Astrocyte of the hippocampus (primary cell): ENCODE results near the gene TRIM8.

Experiments
- DNase-seq: peaks from one replicate; pipeline ENCODE4 v3.0.0; 2011; ENCODE audit warnings: low read depth, low spot score

The TRIM8 gene

GRCh38 chr10:102616066-102616770 is 28.1 kb upstream of the TRIM8 start:
- DNase-seq: no peak

GRCh38 chr10:102617041-102617440 is 27.2 kb upstream of the TRIM8 start:
- no peak for DNase-seq

- no peak for DNase-seq
Observed at GRCh38 chr10:102617816-102618215, 26.5 kb upstream of the TRIM8 start.

- DNase-seq: no peak
Observed at GRCh38 chr10:102619281-102619981, 24.8 kb upstream of the TRIM8 start.

GRCh38 chr10:102620138-102620590 is 24.1 kb upstream of the TRIM8 start:
- DNase-seq: no peak

- no peak for DNase-seq
Observed at GRCh38 chr10:102620591-102621442, 23.5 kb upstream of the TRIM8 start.

- peak; percentile 62 for DNase-seq
Observed at GRCh38 chr10:102621443-102622325, 22.6 kb upstream of the TRIM8 start.

- no peak for DNase-seq
Observed at GRCh38 chr10:102624094-102624493, 20.2 kb upstream of the TRIM8 start.

GRCh38 chr10:102624751-102625645 is 19.3 kb upstream of the TRIM8 start:
- no peak for DNase-seq

- no peak for DNase-seq
Observed at GRCh38 chr10:102626026-102626685, 18.1 kb upstream of the TRIM8 start.

- no peak for DNase-seq
Observed at GRCh38 chr10:102627291-102627735, 17.0 kb upstream of the TRIM8 start.

GRCh38 chr10:102627736-102628293 is 16.5 kb upstream of the TRIM8 start:
- DNase-seq: peak; percentile 90

- DNase-seq: peak; percentile 59
Observed at GRCh38 chr10:102628451-102628911, 15.8 kb upstream of the TRIM8 start.

GRCh38 chr10:102629661-102630614 is 14.3 kb upstream of the TRIM8 start:
- peak; percentile 96 for DNase-seq

GRCh38 chr10:102630663-102631062 is 13.6 kb upstream of the TRIM8 start:
- no peak for DNase-seq

- DNase-seq: no peak
Observed at GRCh38 chr10:102631525-102632393, 12.5 kb upstream of the TRIM8 start.
